Measurements from ENCODE around the gene RTBDN.

Gene RTBDN

GRCh38 chr19:12792051-12792852, 42.1 kb downstream of the RTBDN start:
- DNase-seq (ENCODE audit: low spot score), result peak; percentile 83

- DNase-seq (ENCODE audit: low spot score), result peak; percentile 99
Measured at GRCh38 chr19:12791345-12792050, 42.9 kb downstream of the RTBDN start, which contains the start of gene JUNB. Gene JUNB, plus strand, starts transcription at chr19:12791486. Its CDS starts 286 bp downstream, at chr19:12791772.

GRCh38 chr19:12790628-12791344, 43.6 kb downstream of the RTBDN start:
- no peak for DNase-seq (ENCODE audit: low spot score)

GRCh38 chr19:12789904-12790619, 44.3 kb downstream of the RTBDN start:
- DNase-seq (ENCODE audit: low spot score), result peak; percentile 98

- peak; percentile 34 for DNase-seq (ENCODE audit: low spot score)
Measured at GRCh38 chr19:12789098-12789903, 45.1 kb downstream of the RTBDN start.

GRCh38 chr19:12788682-12789097, 45.7 kb downstream of the RTBDN start:
- DNase-seq (ENCODE audit: low spot score), result peak; percentile 54

- DNase-seq (ENCODE audit: low spot score), result no peak
Measured at GRCh38 chr19:12788042-12788681, 46.2 kb downstream of the RTBDN start.

- DNase-seq (ENCODE audit: low spot score), result no peak
Measured at GRCh38 chr19:12787458-12787857, 46.9 kb downstream of the RTBDN start.

GRCh38 chr19:12786952-12787351, 47.4 kb downstream of the RTBDN start:
- DNase-seq (ENCODE audit: low spot score), result no peak

- no peak for DNase-seq (ENCODE audit: low spot score)
Measured at GRCh38 chr19:12786141-12786870, 48.1 kb downstream of the RTBDN start.

GRCh38 chr19:12785431-12786031, 48.8 kb downstream of the RTBDN start:
- DNase-seq (ENCODE audit: low spot score), result no peak

GRCh38 chr19:12784871-12785430, 49.4 kb downstream of the RTBDN start:
- peak; percentile 52 for DNase-seq (ENCODE audit: low spot score)

- DNase-seq (ENCODE audit: low spot score), result peak; percentile 36
Measured at GRCh38 chr19:12784394-12784870, 49.9 kb downstream of the RTBDN start.

GRCh38 chr19:12783849-12784393, 50.5 kb downstream of the RTBDN start:
- peak; percentile 44 for DNase-seq (ENCODE audit: low spot score)

- DNase-seq (ENCODE audit: low spot score), result peak; percentile 91
Measured at GRCh38 chr19:12783291-12783848, 51.0 kb downstream of the RTBDN start.

- DNase-seq (ENCODE audit: low spot score), result peak; percentile 94
Measured at GRCh38 chr19:12782424-12783290, 51.7 kb downstream of the RTBDN start.

GRCh38 chr19:12782174-12782423, 52.3 kb downstream of the RTBDN start:
- no peak for DNase-seq (ENCODE audit: low spot score)

Measured in activated CD4-positive, alpha-beta T cell treated with anti-CD3 and anti-CD28 coated beads, Interleukin-2, Interleukin-4, amounts not matched to agents 100 ng/mL and 50 ng/mL, durations not matched to agents 16 hours and 8 hours (primary cell).